SU-DHL-6 (cell line): ENCODE data around the gene PDE1A.

Experiments
- CTCF ChIP-seq: fragments of 200-600 bp; sonication (generic); IDR thresholded peaks from one replicate; pipeline ENCODE4 v1.5.1; 2017; ENCODE audit warnings: antibody characterized with exemption, mild to moderate bottlenecking, low read length, moderate library complexity; ENCODE audit not compliant: insufficient read depth, poor library complexity, severe bottlenecking
- EZH2phosphoT487 ChIP-seq: fragments of 200-600 bp; sonication (generic), shearing (Covaris generic); conservative IDR thresholded peaks from 2 replicates; pipeline ENCODE4 v1.6.1; 2018; ENCODE audit warnings: mild to moderate bottlenecking, antibody characterized with exemption, low read length, moderate library complexity, mixed read lengths

- TF ChIP-seq EZH2phosphoT487 (no peak), CTCF (no peak)
These were observed 128.4 kb downstream of the PDE1A start for GRCh38 chr2:182298456-182298855.
